Pancreas (tissue), 10 donors: ENCODE measurements around the gene NR5A2. TPM values are rescaled to one million over a fixed set of nuclear protein-coding genes. Genes with fewer than 3 reads are reported as not detected.
A peak's percentile ranks its signal among the peaks of the same experiment; 100 is the strongest.

ENCODE experiments used
- ATAC-seq, 4 donors: fragments of 200-7000 bp; cut with Tn5 transposase; one replicate each; pipeline versions ENCODE4 v1.8.0 to v1.9.1; 2020; ENCODE audit warnings: mild to moderate bottlenecking in 4 of 4, moderate library complexity in 4 of 4
- DNase-seq, 6 donors: peaks; one replicate each; pipeline ENCODE4 v3.0.0-alpha.2; 2020
- FAIRE-seq: peaks from 2 replicates; lab custom pipeline; 2012; peaks lifted over from hg19 to GRCh38; lab: Jason Lieb, UNC
- H3K27ac ChIP-seq, 4 donors: fragments of 200-600 bp; sonication (generic); 1 replicate in 3 of 4; 2 replicates in 1 of 4; pipeline versions ENCODE4 v1.5.0 to v1.8.0; 2020
- H3K27me3 ChIP-seq, 4 donors: fragments of 200-600 bp; one replicate each; pipeline ENCODE4 v1.8.0; 2021
- H3K36me3 ChIP-seq, 3 donors: fragments of 200-600 bp; sonication (generic) in 1 of 3; one replicate each; pipeline versions ENCODE4 v1.5.0 to v1.8.0; 2020 to 2021
- H3K4me1 ChIP-seq, 3 donors: fragments of 200-600 bp; one replicate each; pipeline ENCODE4 v1.8.0; 2021
- H3K4me3 ChIP-seq, 4 donors: fragments of 200-600 bp; sonication (generic) in 2 of 4; one replicate each; pipeline versions ENCODE4 v1.5.0 to v1.8.0; 2020 to 2021
- H3K9me3 ChIP-seq, 4 donors: fragments of 200-600 bp; one replicate each; pipeline ENCODE4 v1.8.0; 2021
- CTCF ChIP-seq, 4 donors: fragments of 200-600 bp; sonication (generic) in 3 of 4; IDR thresholded peaks; one replicate each; pipeline versions ENCODE4 v1.5.0 to v1.8.0; 2021; ENCODE audit warnings: antibody characterized with exemption in 4 of 4
- WGBS, 2 donors: extraction: QIAGEN DNeasy Blood & Tissue Kit; methylation state at CpG; one replicate each; pipeline ENCODE4 v1.1.7; 2013; 5-methylcytosine and 5-hydroxymethylcytosine counted together
- intact Hi-C, 3 donors: fragments of 100-400 bp; cut with DNase I; formaldehyde crosslinking; loops; one replicate each; pipeline versions ENCODE4 v1.11.1 to v1.14.2; 2022
- polyA plus RNA-seq, 2 donors: library from polyadenylated mRNA; stranded (reverse); fragments of 200-250 nt; gene quantifications; one replicate each; pipeline ENCODE4 v1.2.3, GENCODE V29; 2013
- total RNA-seq, 6 donors: library from RNA; stranded (reverse); fragmentation: NEBNext Ultra II Directional in 4 of 6; extraction: Animal tissue kit (Norgen Biotek cat#: 25700) in 4 of 6; gene quantifications; one replicate each; pipeline versions ENCODE4 v1.2.1 to v1.2.4, GENCODE V29; 2021 to 2023
- donor health status: healthy with polysubstance abuse.
- donor health status: DM: no; HTN: no; CAD: no; lungs with moderate emphysema.
- donor health status: DM: no; HTN: no; CAD: no.
- donor health status: control.
- donor health status: control.
- donor health status: Bipolar disorder and iron deficiency.
- donor health status: DM: yes; HTN: yes; CAD: no.
- donor health status: DM: no; HTN: no; CAD: no.
- donor health status: DM: no; HTN: no; CAD: no.
- donor health status: DM: yes; HTN: yes; CAD: no.

The NR5A2 gene
- total and polyA plus RNA-seq, 8 donors = 28.3 to 114 (median 82.5) TPM

DNA sequence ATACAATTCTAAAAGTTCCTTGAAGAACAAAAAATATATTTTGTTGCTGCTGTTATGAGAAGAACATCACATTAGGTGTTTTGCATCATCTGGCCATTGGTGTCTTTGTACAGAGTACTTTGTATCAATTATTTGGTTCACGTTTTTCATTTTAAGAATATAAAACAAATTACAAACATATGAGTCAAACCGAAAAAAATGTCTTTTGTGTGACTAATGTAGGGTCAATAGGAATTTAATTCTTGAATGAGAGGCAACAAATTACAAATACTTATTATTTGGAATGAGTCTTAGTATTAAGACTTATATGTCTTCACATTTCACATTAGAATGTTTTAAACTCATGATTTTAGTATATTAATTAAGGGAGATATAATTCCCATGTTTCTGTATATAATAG is 54.8 kb downstream of the NR5A2 start:
- Histone ChIP-seq H3K4me1 (peaks cover 51 to 54% (median 53%) of the 10 kb centered on the region in 3 donors), H3K36me3 (peaks cover 0 to 7% (median 2%) of the 10 kb centered on the region in 3 donors), H3K27me3 (no peaks in the 10 kb centered on the region), H3K27ac (no peak overlapping the region), H3K4me3 (no peak overlapping the region), H3K9me3 (no peaks in the 10 kb centered on the region)
- DNase-seq (no peak), FAIRE-seq (peak; percentile 47), ATAC-seq (no peak)
- TF ChIP-seq CTCF (IDR thresholded peaks at IDR 0.05) = no peak
- intact Hi-C loops = no loop called here
- 25 to 32% methylated on average over 2 of the region's 2 CpGs for WGBS, 2 donors

DNA sequence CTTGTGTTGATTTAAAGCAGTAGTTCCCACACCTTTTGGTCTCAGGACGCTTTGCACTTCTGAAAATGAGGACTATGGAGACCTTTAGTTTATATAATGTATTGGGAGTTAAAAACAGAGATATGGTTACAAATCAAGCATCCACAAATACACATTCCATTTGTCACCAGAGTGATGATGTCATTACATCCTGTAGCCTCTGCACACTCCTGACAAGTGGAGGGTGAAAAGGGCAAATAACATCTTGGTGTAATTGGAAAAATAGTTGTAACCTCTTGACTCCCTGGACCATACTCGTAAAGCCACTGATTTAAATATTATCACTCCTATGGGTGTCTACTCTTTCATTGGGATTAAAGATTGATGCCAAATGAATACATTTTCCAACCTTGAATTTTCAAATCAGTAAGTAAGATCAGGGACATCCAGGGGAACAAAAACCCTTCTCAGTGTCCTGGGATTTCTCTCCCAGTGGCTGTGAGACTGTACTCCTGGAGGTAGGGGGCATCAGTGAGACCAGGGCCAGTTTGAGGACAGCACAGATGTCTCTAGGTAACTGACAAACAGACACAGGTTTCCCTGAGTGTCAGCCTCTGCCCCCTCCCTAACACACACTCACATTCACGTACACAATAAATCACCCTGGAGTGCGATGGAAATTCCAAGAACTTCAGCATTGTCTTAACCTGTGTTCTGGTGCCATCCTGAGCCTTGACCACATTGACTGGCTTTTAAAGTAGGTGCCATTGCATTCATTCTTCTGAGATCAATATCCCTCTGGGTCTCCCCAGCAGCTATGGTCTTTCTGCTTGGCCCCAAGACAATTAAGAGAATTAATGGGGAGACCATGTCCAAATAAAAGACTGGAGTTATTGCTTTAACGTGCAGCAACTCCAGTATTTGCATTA is 63.0 kb downstream of the NR5A2 start:
- no peak for TF ChIP-seq CTCF (IDR thresholded peaks at IDR 0.05)
- peak overlapping the region in 1 of 4 donors; percentile 22 for H3K27ac ChIP-seq
- H3K9me3 ChIP-seq = no peaks in the 10 kb centered on the region
- H3K4me3 ChIP-seq = no peak overlapping the region
- H3K36me3 ChIP-seq = peaks cover 0 to 28% (median 4%) of the 10 kb centered on the region in 3 donors
- ATAC-seq = peak in 3 of 4 donors; percentile 33 to 63 (median 38)
- no peaks in the 10 kb centered on the region for H3K27me3 ChIP-seq
- 48 to 50% methylated on average over 5 of the region's 5 CpGs for WGBS, 2 donors
- FAIRE-seq = no peak
- intact Hi-C loops = no loop called here
- DNase-seq = no peak
- H3K4me1 ChIP-seq = peaks cover 0 to 9% (median 8%) of the 10 kb centered on the region in 3 donors

DNA sequence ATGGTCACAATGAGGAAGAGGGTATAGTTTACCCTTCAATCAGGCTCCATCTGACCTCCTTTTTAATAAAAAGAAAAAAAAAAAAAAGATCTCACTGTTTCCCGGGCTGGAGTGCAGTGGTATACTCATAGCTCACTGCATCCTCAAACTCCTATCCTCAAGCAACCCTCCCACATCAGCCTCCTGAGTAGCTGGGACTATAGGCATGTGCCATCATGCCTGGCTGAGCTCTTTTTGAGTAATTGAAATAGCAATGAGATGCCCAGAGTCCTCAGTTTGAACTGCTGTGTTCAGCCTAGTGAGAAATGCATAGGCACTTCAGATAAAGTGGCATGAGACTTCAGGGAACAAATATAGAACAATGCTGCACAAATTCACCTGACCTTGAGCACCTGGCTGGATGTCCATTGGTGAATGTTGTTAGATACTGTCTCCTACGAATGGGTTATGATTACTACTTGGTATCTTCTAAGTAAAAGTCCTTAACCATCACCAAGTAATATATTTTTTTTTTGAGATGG is 67.6 kb downstream of the NR5A2 start:
- Histone ChIP-seq H3K4me1 (peaks cover 24 to 35% (median 25%) of the 10 kb centered on the region in 3 donors), H3K27ac (no peak overlapping the region), H3K27me3 (no peaks in the 10 kb centered on the region), H3K36me3 (peaks cover 0 to 26% (median 0%) of the 10 kb centered on the region in 3 donors), H3K4me3 (no peak overlapping the region), H3K9me3 (no peaks in the 10 kb centered on the region)
- no peak for DNase-seq
- TF ChIP-seq CTCF (IDR thresholded peaks at IDR 0.05) = no peak
- 55 to 57% methylated on average over 2 of the region's 2 CpGs for WGBS, 2 donors
- peak in 2 of 4 donors; percentile 5 to 9 for ATAC-seq
- FAIRE-seq = no peak
- intact Hi-C loops = no loop called here

DNA sequence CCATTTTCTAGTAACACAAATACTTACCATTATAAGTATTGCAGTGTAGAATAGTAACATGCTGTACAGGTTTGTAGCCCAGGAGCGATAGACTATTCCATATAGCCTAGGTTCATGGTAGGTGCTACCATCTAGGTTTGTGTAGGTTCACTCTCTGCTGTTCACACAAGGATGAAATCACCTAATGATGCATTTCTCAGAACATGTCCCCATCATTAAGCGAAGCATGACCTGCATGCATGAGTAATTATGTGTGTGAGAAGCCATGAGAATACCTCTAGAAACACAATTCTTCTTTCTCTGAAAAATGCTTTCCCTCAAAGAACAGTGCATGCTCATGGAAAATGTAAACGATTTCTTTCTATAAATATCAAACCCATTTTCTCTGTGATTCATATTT is 69.3 kb downstream of the NR5A2 start:
- FAIRE-seq = no peak
- H3K9me3 ChIP-seq = no peaks in the 10 kb centered on the region

More for the DNA sequence above, 69.3 kb downstream of the NR5A2 start:
- Histone ChIP-seq H3K27me3 (no peaks in the 10 kb centered on the region), H3K36me3 (peaks cover 0 to 20% (median 0%) of the 10 kb centered on the region in 3 donors), H3K27ac (no peak overlapping the region), H3K4me3 (no peak overlapping the region), H3K4me1 (peaks cover 24 to 40% (median 39%) of the 10 kb centered on the region in 3 donors)
- no peak for ATAC-seq
- intact Hi-C loops = no loop called here
- WGBS, 2 donors = 75 to 78% methylated on average over 3 of the region's 3 CpGs
- TF ChIP-seq CTCF (IDR thresholded peaks at IDR 0.05) = no peak
- DNase-seq = no peak
